ENCODE results near the gene ABCC3.

ABCC3 gene

DNA sequence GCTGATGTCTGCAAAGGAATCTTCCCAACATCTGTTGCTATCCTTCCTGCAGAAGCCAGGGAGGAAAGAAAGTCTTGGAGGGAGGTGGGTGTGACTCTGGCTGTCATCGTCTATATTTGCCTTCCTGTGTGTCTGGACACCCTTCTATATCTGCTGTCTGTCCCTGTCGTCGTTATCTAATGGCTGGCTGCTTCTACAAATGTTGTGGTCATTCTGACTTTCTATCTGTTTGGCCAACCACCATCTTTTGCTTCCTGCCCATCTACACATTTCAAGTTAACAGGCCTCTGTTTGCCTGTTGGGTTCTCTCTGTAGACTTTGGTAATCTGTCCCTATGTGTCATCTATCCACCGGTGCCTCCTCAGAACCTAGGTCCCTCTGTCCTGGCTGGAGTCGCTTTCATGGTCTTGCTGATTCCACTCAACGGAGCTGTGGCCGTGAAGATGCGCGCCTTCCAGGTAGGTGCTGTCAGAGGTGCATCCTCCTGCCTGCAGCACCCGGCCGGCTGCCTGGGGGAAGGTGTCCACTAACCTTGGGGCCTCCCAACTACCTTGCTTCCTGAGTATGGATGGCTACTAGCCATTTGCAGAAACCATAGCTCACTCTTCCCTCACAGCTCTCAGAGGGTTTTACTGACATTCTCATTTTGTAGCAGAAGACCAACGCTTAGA is 30.2 kb downstream of the ABCC3 start:
- peaks cover 3% of the 10 kb centered on the region for H3K27me3 Mint-ChIP-seq
- H3K4me1 Mint-ChIP-seq (ENCODE audit: low read depth), result peaks cover 62% of the 10 kb centered on the region
- H3K27ac Mint-ChIP-seq, result no peak overlapping the region
- H3K4me3 Mint-ChIP-seq, result no peak overlapping the region
- intact Hi-C loops (cut with micrococcal nuclease), result no loop called here
- no peaks in the 10 kb centered on the region for H3K9me3 Mint-ChIP-seq
- peaks cover 56% of the 10 kb centered on the region for H3K36me3 Mint-ChIP-seq (ENCODE audit: low read depth)

DNA sequence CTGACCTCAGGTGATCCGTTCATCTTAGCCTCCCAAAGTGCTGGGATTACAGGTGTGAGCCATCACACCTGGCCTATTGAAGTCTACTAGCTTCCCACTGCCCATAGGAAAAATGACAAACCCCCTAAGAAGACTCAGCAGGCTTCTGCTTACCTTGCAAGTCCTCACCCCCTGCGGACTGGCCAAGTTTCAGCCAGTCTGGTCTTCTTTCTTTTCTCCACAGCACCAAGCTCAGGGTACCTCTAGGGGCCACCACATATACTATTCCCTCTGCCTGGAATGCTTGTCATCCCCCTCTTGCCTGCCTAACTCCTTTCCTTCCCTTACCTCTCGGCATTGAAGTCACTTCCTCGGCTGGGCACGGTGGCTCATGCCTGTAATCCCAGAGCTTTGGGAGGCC is 31.2 kb downstream of the ABCC3 start:
- peaks cover 3% of the 10 kb centered on the region for H3K27me3 Mint-ChIP-seq

DNA sequence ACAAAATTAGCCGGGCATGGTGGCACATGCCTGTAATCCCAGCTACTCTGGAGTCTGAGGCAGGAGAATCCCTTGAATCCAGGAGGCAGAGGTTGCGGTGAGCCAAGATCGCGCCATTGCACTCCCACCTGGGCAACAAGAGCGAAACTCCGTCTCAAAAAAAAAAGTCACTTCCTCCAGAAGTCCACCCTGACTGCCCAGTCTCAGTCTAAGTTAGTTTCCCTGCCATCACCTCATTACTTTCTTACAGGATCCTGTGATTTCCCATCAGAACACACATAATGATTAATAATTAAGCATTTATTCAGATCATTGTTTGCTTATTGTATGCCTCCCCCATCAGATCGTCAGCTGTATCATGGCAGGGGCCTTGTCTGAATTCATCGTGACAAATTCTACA is 31.6 kb downstream of the ABCC3 start:
- Mint-ChIP-seq H3K4me1 (ENCODE audit: low read depth) (peaks cover 53% of the 10 kb centered on the region), H3K36me3 (ENCODE audit: low read depth) (peaks cover 59% of the 10 kb centered on the region), H3K9me3 (no peaks in the 10 kb centered on the region), H3K4me3 (no peak overlapping the region), H3K27ac (no peak overlapping the region), H3K27me3 (peaks cover 3% of the 10 kb centered on the region)
- intact Hi-C loops (cut with micrococcal nuclease), result no loop called here

More for the DNA sequence above, 31.2 kb downstream of the ABCC3 start:
- H3K36me3 Mint-ChIP-seq (ENCODE audit: low read depth), result peaks cover 59% of the 10 kb centered on the region
- no peaks in the 10 kb centered on the region for H3K9me3 Mint-ChIP-seq
- no peak overlapping the region for H3K4me3 Mint-ChIP-seq
- intact Hi-C loops (cut with micrococcal nuclease), result no loop called here
- no peak overlapping the region for H3K27ac Mint-ChIP-seq
- H3K4me1 Mint-ChIP-seq (ENCODE audit: low read depth), result peaks cover 57% of the 10 kb centered on the region

DNA sequence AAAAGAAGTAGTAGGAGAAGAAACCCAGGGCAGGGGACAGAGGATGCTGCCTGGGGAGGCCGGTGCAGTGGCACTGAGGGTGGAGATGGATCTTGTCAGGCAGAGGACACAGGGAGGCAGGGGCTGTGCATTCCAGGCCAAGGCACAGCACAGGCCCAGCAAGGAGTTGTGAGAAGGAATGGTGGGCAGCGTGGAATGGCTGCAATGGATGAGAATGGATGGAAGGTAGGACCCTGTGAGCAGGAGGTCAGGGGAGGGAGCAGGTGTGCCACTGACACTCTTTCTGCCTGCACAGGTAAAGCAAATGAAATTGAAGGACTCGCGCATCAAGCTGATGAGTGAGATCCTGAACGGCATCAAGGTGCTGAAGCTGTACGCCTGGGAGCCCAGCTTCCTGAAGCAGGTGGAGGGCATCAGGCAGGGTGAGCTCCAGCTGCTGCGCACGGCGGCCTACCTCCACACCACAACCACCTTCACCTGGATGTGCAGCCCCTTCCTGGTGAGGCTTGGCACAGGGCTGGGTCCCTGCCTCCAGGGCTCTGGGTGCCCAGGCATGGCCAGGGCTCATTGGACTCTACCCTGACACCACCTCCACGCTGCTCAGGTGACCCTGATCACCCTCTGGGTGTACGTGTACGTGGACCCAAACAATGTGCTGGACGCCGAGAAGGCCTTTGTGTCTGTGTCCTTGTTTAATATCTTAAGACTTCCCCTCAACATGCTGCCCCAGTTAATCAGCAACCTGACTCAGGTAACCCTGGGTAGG is 32.8 kb downstream of the ABCC3 start:
- intact Hi-C loops (cut with micrococcal nuclease), result no loop called here
- Mint-ChIP-seq H3K4me3 (no peak overlapping the region), H3K4me1 (ENCODE audit: low read depth) (peaks cover 42% of the 10 kb centered on the region), H3K27me3 (peaks cover 3% of the 10 kb centered on the region), H3K36me3 (ENCODE audit: low read depth) (peaks cover 61% of the 10 kb centered on the region), H3K27ac (no peak overlapping the region), H3K9me3 (no peaks in the 10 kb centered on the region)

DNA sequence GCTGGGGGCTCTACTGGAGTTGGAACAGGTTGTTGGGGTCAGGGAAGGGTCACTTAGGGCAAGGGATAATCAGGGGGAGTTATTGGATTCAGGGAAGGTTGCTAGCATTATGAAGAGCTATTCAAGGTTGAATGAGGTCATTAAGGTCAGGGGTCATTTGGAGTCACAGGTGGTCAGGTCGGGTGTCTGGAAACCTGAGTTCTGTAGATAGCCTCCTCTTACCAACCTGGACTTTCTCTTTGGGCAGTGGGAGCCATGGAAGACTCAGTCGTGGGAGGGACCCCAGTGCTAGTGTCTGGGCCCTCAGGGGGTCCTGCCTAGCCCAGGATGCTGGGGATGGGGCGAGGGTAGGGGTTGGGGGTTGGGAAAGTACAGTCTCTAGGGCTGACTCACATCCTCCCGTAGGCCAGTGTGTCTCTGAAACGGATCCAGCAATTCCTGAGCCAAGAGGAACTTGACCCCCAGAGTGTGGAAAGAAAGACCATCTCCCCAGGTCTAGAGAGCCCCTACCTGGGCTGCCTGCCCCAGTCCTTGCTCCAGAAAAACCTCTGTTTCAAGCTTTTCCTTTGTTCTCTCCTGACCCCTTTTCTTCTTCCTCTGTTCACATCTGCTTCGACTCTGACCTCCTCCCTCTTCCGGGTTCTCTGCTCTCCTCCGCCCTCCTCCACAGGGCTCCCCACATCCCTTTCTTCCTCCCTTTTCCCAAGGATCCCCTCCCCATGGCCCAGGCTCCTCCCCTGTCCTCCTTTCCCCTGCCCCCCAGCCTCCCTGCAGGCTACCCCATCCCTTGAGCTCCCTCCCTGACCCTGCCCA is 33.5 kb downstream of the ABCC3 start:
- intact Hi-C loops (cut with micrococcal nuclease), result no loop called here
- Mint-ChIP-seq H3K36me3 (ENCODE audit: low read depth) (peaks cover 61% of the 10 kb centered on the region), H3K4me1 (ENCODE audit: low read depth) (peaks cover 34% of the 10 kb centered on the region), H3K27me3 (peaks cover 1% of the 10 kb centered on the region), H3K27ac (no peak overlapping the region), H3K4me3 (no peak overlapping the region), H3K9me3 (no peaks in the 10 kb centered on the region)

DNA sequence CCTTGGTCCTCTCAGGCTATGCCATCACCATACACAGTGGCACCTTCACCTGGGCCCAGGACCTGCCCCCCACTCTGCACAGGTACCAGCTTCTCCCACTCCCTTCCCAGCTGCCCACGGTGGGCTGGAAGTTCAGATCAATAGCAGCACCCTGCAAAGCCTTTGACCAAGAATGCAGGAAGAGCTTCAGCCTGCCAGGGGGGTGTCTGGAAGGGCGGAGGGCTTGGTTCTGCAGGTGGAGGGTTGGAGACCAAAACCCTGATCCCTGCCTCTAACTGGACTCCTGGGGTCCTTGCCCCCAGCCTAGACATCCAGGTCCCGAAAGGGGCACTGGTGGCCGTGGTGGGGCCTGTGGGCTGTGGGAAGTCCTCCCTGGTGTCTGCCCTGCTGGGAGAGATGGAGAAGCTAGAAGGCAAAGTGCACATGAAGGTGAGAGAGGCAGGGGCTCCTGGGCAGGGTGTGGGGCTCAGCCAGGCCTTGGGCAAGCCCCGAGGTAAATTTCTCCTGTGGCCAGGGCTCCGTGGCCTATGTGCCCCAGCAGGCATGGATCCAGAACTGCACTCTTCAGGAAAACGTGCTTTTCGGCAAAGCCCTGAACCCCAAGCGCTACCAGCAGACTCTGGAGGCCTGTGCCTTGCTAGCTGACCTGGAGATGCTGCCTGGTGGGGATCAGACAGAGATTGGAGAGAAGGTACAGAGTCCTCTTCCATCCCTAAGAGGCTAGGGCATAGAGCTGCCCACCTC is 34.3 kb downstream of the ABCC3 start:
- Mint-ChIP-seq H3K9me3 (no peaks in the 10 kb centered on the region), H3K27me3 (peaks cover 1% of the 10 kb centered on the region), H3K4me1 (ENCODE audit: low read depth) (peaks cover 26% of the 10 kb centered on the region), H3K36me3 (ENCODE audit: low read depth) (peaks cover 61% of the 10 kb centered on the region), H3K4me3 (no peak overlapping the region), H3K27ac (no peak overlapping the region)
- intact Hi-C loops (cut with micrococcal nuclease), result no loop called here

DNA sequence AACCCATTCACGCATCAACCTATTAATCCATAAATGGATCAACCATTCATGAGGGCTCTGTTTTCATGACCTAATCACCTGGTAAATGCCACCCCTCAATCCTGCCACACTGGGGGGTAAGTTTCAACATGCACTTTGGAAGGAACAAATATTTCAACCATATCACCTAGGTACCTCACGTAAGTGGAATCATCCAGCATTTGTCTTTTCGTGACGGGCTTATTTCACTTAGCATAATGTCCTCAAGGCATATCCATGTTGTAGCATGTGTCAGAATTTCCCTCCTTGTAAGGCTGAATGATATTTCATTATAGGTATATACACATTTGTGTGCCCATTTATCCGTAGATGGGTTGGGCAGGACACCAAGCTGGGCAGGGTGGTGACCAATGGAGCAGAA is 37.4 kb downstream of the ABCC3 start:
- Mint-ChIP-seq H3K9me3 (no peaks in the 10 kb centered on the region), H3K27ac (no peak overlapping the region), H3K4me3 (no peak overlapping the region), H3K27me3 (no peaks in the 10 kb centered on the region), H3K4me1 (ENCODE audit: low read depth) (peaks cover 22% of the 10 kb centered on the region), H3K36me3 (ENCODE audit: low read depth) (peaks cover 83% of the 10 kb centered on the region)
- intact Hi-C loops (cut with micrococcal nuclease), result no loop called here

DNA sequence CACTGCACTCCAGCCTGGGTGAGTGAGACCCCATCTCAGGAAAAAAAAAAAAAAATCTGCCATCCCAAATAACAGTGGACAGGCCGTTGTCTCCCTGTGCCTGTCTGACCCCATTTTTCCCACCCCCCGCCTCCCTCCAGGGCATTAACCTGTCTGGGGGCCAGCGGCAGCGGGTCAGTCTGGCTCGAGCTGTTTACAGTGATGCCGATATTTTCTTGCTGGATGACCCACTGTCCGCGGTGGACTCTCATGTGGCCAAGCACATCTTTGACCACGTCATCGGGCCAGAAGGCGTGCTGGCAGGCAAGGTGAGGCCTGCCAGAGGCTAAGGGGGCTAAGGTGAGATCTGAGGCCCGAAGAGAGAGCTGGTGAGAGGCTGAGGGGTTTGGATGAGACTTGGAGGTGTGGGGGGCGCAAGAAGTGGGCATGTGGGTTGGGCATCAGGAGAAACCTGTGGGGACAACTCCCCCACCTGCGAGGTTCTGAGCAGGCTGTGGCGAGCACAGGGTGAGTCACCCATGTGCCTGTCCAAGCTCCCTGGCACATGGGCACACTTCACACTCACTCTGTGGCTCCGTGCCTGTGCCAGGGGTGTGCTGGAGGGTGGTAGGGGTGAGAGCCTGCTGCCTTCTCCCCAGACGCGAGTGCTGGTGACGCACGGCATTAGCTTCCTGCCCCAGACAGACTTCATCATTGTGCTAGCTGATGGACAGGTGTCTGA is 38.3 kb downstream of the ABCC3 start:
- intact Hi-C loops (cut with micrococcal nuclease), result no loop called here
- H3K9me3 Mint-ChIP-seq, result no peaks in the 10 kb centered on the region
- H3K4me1 Mint-ChIP-seq (ENCODE audit: low read depth), result peaks cover 13% of the 10 kb centered on the region
- peaks cover 83% of the 10 kb centered on the region for H3K36me3 Mint-ChIP-seq (ENCODE audit: low read depth)
- H3K27ac Mint-ChIP-seq, result no peak overlapping the region
- peaks cover 2% of the 10 kb centered on the region for H3K27me3 Mint-ChIP-seq
- H3K4me3 Mint-ChIP-seq, result no peak overlapping the region

DNA sequence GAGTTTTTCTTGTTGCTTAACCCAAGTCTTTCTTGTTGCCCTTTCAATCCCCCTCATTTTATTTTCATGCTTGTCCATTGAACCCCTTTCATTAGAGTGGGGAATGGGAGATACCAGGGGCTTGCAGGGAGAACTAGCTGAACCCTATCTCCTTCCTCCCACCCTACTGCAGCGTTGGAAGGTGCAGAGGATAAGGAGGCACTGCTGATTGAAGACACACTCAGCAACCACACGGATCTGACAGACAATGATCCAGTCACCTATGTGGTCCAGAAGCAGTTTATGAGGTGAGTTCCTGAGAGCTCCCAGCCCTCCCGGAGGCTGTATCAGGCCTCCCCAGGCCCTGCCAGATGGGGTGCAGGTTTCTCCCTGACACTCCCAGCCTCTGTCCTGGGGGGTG is 40.5 kb downstream of the ABCC3 start:
- intact Hi-C loops (cut with micrococcal nuclease), result no loop called here
- Mint-ChIP-seq H3K27ac (no peak overlapping the region), H3K4me3 (no peak overlapping the region), H3K4me1 (ENCODE audit: low read depth) (peaks cover 12% of the 10 kb centered on the region), H3K9me3 (no peaks in the 10 kb centered on the region), H3K27me3 (peaks cover 3% of the 10 kb centered on the region), H3K36me3 (ENCODE audit: low read depth) (peaks cover 83% of the 10 kb centered on the region)

DNA sequence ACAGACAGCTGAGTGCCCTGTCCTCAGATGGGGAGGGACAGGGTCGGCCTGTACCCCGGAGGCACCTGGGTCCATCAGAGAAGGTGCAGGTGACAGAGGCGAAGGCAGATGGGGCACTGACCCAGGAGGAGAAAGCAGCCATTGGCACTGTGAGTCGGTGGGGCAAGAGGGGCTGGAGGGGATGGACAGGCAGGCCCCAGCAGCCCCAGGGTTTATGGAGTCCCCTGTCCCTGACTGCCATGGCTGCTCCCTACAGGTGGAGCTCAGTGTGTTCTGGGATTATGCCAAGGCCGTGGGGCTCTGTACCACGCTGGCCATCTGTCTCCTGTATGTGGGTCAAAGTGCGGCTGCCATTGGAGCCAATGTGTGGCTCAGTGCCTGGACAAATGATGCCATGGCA is 40.9 kb downstream of the ABCC3 start:
- Mint-ChIP-seq H3K4me3 (no peak overlapping the region), H3K27me3 (peaks cover 3% of the 10 kb centered on the region), H3K27ac (no peak overlapping the region), H3K4me1 (ENCODE audit: low read depth) (peaks cover 15% of the 10 kb centered on the region), H3K9me3 (no peaks in the 10 kb centered on the region), H3K36me3 (ENCODE audit: low read depth) (peaks cover 83% of the 10 kb centered on the region)
- intact Hi-C loops (cut with micrococcal nuclease), result no loop called here

DNA sequence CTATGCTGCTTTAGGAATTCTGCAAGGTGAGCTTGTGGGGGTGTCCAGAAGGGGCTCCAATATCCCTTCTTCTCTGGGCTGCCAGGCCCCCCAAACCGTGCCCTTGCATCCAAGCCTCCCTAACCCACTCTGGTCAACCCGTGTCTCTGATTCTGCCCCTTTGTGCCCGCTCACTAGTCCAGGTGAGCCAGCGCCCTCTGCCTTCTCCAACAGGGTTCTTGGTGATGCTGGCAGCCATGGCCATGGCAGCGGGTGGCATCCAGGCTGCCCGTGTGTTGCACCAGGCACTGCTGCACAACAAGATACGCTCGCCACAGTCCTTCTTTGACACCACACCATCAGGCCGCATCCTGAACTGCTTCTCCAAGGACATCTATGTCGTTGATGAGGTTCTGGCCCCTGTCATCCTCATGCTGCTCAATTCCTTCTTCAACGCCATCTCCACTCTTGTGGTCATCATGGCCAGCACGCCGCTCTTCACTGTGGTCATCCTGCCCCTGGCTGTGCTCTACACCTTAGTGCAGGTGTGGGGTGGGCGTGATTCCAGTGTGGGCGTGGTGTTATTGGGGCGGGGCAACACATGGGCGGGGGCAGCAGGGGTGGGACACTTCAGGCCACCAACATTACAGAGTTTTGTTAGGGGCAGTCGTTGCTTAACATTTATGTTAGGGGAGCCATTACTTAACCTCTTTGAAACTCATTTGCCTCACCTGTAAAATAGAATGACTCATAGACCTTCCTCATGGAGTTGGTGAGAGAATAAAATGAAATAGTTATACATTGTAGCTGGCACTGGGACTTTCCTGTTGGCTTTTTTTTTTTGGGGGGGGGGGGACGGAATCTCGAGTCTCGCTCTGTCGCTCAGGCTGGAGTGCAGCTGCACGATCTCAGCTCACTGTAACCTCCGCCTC is 41.6 kb downstream of the ABCC3 start:
- peaks cover 18% of the 10 kb centered on the region for H3K4me1 Mint-ChIP-seq (ENCODE audit: low read depth)
- H3K27ac Mint-ChIP-seq, result no peak overlapping the region
- no peak overlapping the region for H3K4me3 Mint-ChIP-seq

DNA sequence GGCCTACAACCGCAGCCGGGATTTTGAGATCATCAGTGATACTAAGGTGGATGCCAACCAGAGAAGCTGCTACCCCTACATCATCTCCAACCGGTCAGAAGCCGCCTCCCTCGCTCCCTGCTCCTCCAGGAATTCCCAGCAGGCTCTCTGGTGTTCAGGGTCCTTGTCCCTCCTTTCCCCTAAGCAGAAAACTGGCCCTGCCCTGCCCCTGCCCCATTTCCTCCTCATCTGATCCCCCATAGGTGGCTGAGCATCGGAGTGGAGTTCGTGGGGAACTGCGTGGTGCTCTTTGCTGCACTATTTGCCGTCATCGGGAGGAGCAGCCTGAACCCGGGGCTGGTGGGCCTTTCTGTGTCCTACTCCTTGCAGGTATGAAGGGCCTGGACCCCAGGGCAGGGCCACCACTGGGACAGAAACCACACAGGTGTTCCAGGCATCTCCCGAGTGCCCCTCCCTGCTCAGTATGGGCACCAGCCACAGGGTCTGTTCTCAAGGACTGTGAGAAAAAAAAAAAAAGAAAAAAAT is 43.2 kb downstream of the ABCC3 start:
- H3K4me3 Mint-ChIP-seq, result no peak overlapping the region
- peaks cover 26% of the 10 kb centered on the region for H3K4me1 Mint-ChIP-seq (ENCODE audit: low read depth)
- peaks cover 7% of the 10 kb centered on the region for H3K27me3 Mint-ChIP-seq
- H3K9me3 Mint-ChIP-seq, result no peaks in the 10 kb centered on the region
- intact Hi-C loops (cut with micrococcal nuclease), result no loop called here
- H3K36me3 Mint-ChIP-seq (ENCODE audit: low read depth), result peaks cover 70% of the 10 kb centered on the region
- no peak overlapping the region for H3K27ac Mint-ChIP-seq

More for the DNA sequence above, 41.6 kb downstream of the ABCC3 start:
- Mint-ChIP-seq H3K36me3 (ENCODE audit: low read depth) (peaks cover 83% of the 10 kb centered on the region), H3K27me3 (peaks cover 3% of the 10 kb centered on the region), H3K9me3 (no peaks in the 10 kb centered on the region)
- intact Hi-C loops (cut with micrococcal nuclease), result no loop called here
